HUES48 (cell line): ENCODE results near the gene PTPA.

ENCODE experiments used
- H3K27ac ChIP-seq: one replicate; pipeline ENCODE4 v1.7.0; 2013; ENCODE audit warnings: low read depth, low read length, inconsistent platforms
- H3K27me3 ChIP-seq: 2 replicates; pipeline ENCODE4 v1.6.1; 2013; ENCODE audit warnings: mild to moderate bottlenecking, low read length; ENCODE audit not compliant: control insufficient read depth, insufficient read depth
- H3K36me3 ChIP-seq: 2 replicates; pipeline ENCODE4 v1.6.1; 2013; ENCODE audit warnings: low read length; ENCODE audit not compliant: control insufficient read depth, insufficient read depth
- H3K4me1 ChIP-seq: 2 replicates; pipeline ENCODE4 v1.6.1; 2013; ENCODE audit warnings: mild to moderate bottlenecking, low read length; ENCODE audit not compliant: control insufficient read depth, insufficient read depth
- H3K4me3 ChIP-seq: 2 replicates; pipeline ENCODE4 v1.5.1; 2013; ENCODE audit warnings: mild to moderate bottlenecking, low read depth, low read length
- H3K9ac ChIP-seq: 2 replicates; pipeline ENCODE4 v1.6.1; 2013; ENCODE audit warnings: mild to moderate bottlenecking, low read depth, low read length, moderate library complexity
- H3K9me3 ChIP-seq: 2 replicates; pipeline ENCODE4 v1.6.1; 2013; ENCODE audit warnings: low read length; ENCODE audit not compliant: control insufficient read depth, insufficient read depth

The PTPA gene

GRCh38 chr9:129110740-129111527 lies at the start of gene PTPA, which contains the start of gene CRAT:
TSS of gene PTPA (plus strand) at chr9:129111415. CDS start at chr9:129111601, 186 bp downstream.
TSS of gene CRAT (minus strand) at chr9:129110793. CDS start at chr9:129110509, 284 bp downstream.
- H3K9ac ChIP-seq, result peak within 1 kb of the TSS; percentile 97
- no peaks in the 10 kb centered on the region for H3K36me3 ChIP-seq
- peak within 1 kb of the TSS; percentile 98 for H3K27ac ChIP-seq
- H3K4me3 ChIP-seq, result peak within 1 kb of the TSS; percentile 92
- no peaks in the 10 kb centered on the region for H3K9me3 ChIP-seq
- H3K27me3 ChIP-seq, result peaks cover 15% of the 10 kb centered on the region
- no peaks in the 10 kb centered on the region for H3K4me1 ChIP-seq

GRCh38 chr9:129063061-129063460 lies 48.2 kb upstream of the PTPA start:
- Histone ChIP-seq H3K27me3 (no peaks in the 10 kb centered on the region), H3K4me3 (no peak overlapping the region), H3K36me3 (peaks cover 64% of the 10 kb centered on the region), H3K27ac (no peak overlapping the region), H3K9me3 (no peaks in the 10 kb centered on the region), H3K4me1 (no peaks in the 10 kb centered on the region), H3K9ac (no peak overlapping the region)

GRCh38 chr9:129064499-129064908 lies 46.7 kb upstream of the PTPA start:
- Histone ChIP-seq H3K9me3 (no peaks in the 10 kb centered on the region), H3K9ac (no peak overlapping the region), H3K4me1 (no peaks in the 10 kb centered on the region), H3K27ac (no peak overlapping the region), H3K4me3 (no peak overlapping the region), H3K27me3 (no peaks in the 10 kb centered on the region), H3K36me3 (peaks cover 65% of the 10 kb centered on the region)

- H3K9ac ChIP-seq, result no peak overlapping the region
- no peak overlapping the region for H3K27ac ChIP-seq
- H3K9me3 ChIP-seq, result no peaks in the 10 kb centered on the region
- peaks cover 51% of the 10 kb centered on the region for H3K36me3 ChIP-seq
- H3K4me1 ChIP-seq, result peaks cover 19% of the 10 kb centered on the region
- no peak overlapping the region for H3K4me3 ChIP-seq
- no peaks in the 10 kb centered on the region for H3K27me3 ChIP-seq
These were observed 43.1 kb upstream of the PTPA start for GRCh38 chr9:129068110-129068509.

- Histone ChIP-seq H3K4me1 (peaks cover 19% of the 10 kb centered on the region), H3K9ac (no peak overlapping the region), H3K27me3 (no peaks in the 10 kb centered on the region), H3K9me3 (no peaks in the 10 kb centered on the region), H3K4me3 (no peak overlapping the region), H3K27ac (no peak overlapping the region), H3K36me3 (peaks cover 44% of the 10 kb centered on the region)
These were observed 42.0 kb upstream of the PTPA start for GRCh38 chr9:129068990-129069861.

GRCh38 chr9:129069862-129070641 lies 41.2 kb upstream of the PTPA start:
- Histone ChIP-seq H3K27me3 (no peaks in the 10 kb centered on the region), H3K36me3 (peaks cover 36% of the 10 kb centered on the region), H3K4me3 (no peak overlapping the region), H3K9ac (no peak overlapping the region), H3K9me3 (no peaks in the 10 kb centered on the region), H3K4me1 (peaks cover 19% of the 10 kb centered on the region), H3K27ac (no peak overlapping the region)

GRCh38 chr9:129070696-129071525 lies 40.3 kb upstream of the PTPA start:
- Histone ChIP-seq H3K4me1 (peaks cover 19% of the 10 kb centered on the region), H3K36me3 (peaks cover 29% of the 10 kb centered on the region), H3K4me3 (no peak overlapping the region; the same call in 1 of the 2 replicates), H3K9ac (0 out of 2 replicates have a peak overlapping the region, but pooled peaks have one; percentile 12), H3K27ac (peak overlapping the region; percentile 78), H3K9me3 (no peaks in the 10 kb centered on the region), H3K27me3 (no peaks in the 10 kb centered on the region)

GRCh38 chr9:129071526-129072126 lies 39.6 kb upstream of the PTPA start:
- Histone ChIP-seq H3K27ac (peak overlapping the region; percentile 78), H3K9me3 (no peaks in the 10 kb centered on the region), H3K36me3 (peaks cover 27% of the 10 kb centered on the region), H3K4me3 (peak overlapping the region; percentile 41), H3K9ac (0 out of 2 replicates have a peak overlapping the region, but pooled peaks have one; percentile 12), H3K27me3 (no peaks in the 10 kb centered on the region), H3K4me1 (peaks cover 19% of the 10 kb centered on the region)

- peaks cover 19% of the 10 kb centered on the region for H3K4me1 ChIP-seq
- H3K36me3 ChIP-seq, result peaks cover 25% of the 10 kb centered on the region
- H3K9me3 ChIP-seq, result no peaks in the 10 kb centered on the region
- peak overlapping the region; percentile 78 for H3K27ac ChIP-seq
- no peak overlapping the region for H3K9ac ChIP-seq
- peak overlapping the region; percentile 41 for H3K4me3 ChIP-seq
- no peaks in the 10 kb centered on the region for H3K27me3 ChIP-seq
These were observed 39.0 kb upstream of the PTPA start for GRCh38 chr9:129072171-129072570.
